Measurements from ENCODE around the gene PEX7. TPM values are rescaled to one million over a fixed set of nuclear protein-coding genes. Genes with fewer than 3 reads are reported as not detected.

The PEX7 gene
- total RNA-seq, 1 donor from 2014 or later = 6.8 TPM

DNA sequence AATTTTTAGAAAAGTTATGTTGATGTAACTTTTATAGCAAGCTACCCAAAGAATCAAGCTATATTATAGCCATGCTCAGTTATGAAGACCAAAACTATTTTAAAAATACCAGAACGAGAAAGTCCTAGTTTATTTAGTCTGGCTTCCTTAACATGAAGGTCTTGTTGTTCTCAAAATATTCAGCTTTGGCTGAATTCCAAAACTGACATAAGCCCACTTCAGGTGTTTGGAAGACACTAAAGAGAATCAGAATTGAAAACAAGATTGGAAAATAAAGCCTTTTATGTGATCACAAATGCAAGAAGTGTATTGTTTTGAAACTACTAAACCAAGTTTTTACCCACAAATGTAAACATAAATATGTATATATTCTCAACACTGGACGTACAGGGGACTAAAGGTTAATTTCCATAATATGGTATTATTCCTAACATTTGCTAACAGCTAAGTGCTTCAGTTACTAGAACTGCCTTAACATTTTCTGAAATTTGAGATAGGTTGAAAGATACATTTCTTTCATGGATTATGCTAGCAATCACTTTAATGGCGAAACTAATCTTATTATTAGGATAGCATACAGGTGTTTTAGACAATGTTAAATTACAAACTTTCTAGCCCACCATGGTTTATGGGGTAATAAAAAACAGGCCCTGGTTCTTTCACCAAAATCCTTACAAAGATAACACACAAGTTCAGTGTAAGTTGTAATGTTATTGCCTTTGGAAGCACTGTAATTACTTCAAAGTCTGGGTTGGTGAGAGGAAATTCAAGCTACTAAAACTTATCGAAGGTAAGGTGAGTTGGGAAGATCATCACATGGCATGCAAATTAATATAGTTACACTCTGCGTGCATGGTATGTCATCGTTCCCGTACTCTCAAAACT lies 31.7 kb upstream of the PEX7 start:
- peaks cover 58% of the 10 kb centered on the region for H3K4me1 Mint-ChIP-seq

GRCh38 chr6:136791296-136792094 lies 30.9 kb upstream of the PEX7 start:
- ATAC-seq (ENCODE audit: low read depth) (peak; percentile 8), DNase-seq (peak; percentile 47)
- H3K4me1 Mint-ChIP-seq = peaks cover 51% of the 10 kb centered on the region
- H3K27me3 Mint-ChIP-seq = no peaks in the 10 kb centered on the region
- H3K27ac Mint-ChIP-seq = peak overlapping the region; percentile 96
- CTCF ChIA-PET = interaction anchor here (0.8 to 5.5 kb wide), 51 partner anchors 8 to 1293 kb away, joined by 3 to 381 read pairs (median 7); partner anchors contain the start of genes BCLAF1, MAP7, PEX7 and SLC35D3
- peaks cover 18% of the 10 kb centered on the region for H3K36me3 Mint-ChIP-seq (ENCODE audit: low read depth)
- no peaks in the 10 kb centered on the region for H3K9me3 Mint-ChIP-seq
- intact Hi-C loops (cut with micrococcal nuclease) = loop anchor here (1.0 to 5.0 kb wide), 9 partner anchors 7 to 1294 kb away; partner anchors contain the start of genes AHI1 and BCLAF1
- H3K4me3 Mint-ChIP-seq = peak overlapping the region; percentile 97
- POLR2A ChIA-PET = interaction anchor here (0.5 to 6.3 kb wide), 22 partner anchors 9 to 560 kb away, joined by 3 to 119 read pairs (median 6); partner anchors contain the start of genes BCLAF1 and PEX7
- TF ChIP-seq, protein P1, sequence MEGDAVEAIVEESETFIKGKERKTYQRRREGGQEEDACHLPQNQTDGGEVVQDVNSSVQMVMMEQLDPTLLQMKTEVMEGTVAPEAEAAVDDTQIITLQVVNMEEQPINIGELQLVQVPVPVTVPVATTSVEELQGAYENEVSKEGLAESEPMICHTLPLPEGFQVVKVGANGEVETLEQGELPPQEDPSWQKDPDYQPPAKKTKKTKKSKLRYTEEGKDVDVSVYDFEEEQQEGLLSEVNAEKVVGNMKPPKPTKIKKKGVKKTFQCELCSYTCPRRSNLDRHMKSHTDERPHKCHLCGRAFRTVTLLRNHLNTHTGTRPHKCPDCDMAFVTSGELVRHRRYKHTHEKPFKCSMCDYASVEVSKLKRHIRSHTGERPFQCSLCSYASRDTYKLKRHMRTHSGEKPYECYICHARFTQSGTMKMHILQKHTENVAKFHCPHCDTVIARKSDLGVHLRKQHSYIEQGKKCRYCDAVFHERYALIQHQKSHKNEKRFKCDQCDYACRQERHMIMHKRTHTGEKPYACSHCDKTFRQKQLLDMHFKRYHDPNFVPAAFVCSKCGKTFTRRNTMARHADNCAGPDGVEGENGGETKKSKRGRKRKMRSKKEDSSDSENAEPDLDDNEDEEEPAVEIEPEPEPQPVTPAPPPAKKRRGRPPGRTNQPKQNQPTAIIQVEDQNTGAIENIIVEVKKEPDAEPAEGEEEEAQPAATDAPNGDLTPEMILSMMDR (IDR thresholded peaks at IDR 0.05) = no peak

More for the DNA sequence above, 31.7 kb upstream of the PEX7 start:
- no peaks in the 10 kb centered on the region for H3K9me3 Mint-ChIP-seq
- TF ChIP-seq, protein P1 (IDR thresholded peaks at IDR 0.05) = no peak
- peak overlapping the region; percentile 96 for H3K27ac Mint-ChIP-seq
- H3K27me3 Mint-ChIP-seq = no peaks in the 10 kb centered on the region
- intact Hi-C loops (cut with micrococcal nuclease) = loop anchor here (5.0 kb wide), 1 partner anchor 1293 kb away; the partner anchor contains the start of gene AHI1
- no peak for ATAC-seq (ENCODE audit: low read depth)
- no peak for DNase-seq
- peak overlapping the region; percentile 97 for H3K4me3 Mint-ChIP-seq
- ChIA-PET POLR2A (interaction anchor here (0.6 to 6.3 kb wide), 12 partner anchors 18 to 501 kb away, joined by 3 to 119 read pairs (median 24); partner anchors contain the start of genes BCLAF1 and PEX7), CTCF (interaction anchor here (0.7 to 5.5 kb wide), 6 partner anchors 18 to 147 kb away, joined by 3 to 381 read pairs (median 38); no protein-coding TSS in a partner anchor)
- H3K36me3 Mint-ChIP-seq (ENCODE audit: low read depth) = peaks cover 18% of the 10 kb centered on the region

DNA sequence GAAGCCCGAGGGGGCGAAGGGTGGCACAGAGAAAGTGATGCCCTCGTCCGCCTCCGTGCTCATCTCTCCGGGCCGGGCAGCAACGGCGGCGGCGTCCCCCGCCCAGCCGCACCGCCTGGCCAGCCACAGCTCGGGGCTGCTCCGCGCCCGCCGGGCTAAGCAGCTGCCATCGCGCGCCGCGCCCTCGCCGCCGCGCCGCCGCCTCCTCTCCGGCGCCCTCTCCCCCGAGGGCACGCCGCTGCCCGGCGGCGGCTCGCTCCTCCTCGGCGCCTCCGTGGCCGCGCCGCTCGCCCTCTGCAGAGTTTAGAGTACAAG lies 30.3 kb upstream of the PEX7 start:
- H3K36me3 Mint-ChIP-seq (ENCODE audit: low read depth) = peaks cover 18% of the 10 kb centered on the region
- intact Hi-C loops (cut with micrococcal nuclease) = loop anchor here (1.0 to 5.0 kb wide), 9 partner anchors 8 to 1295 kb away; partner anchors contain the start of genes AHI1 and BCLAF1
- H3K9me3 Mint-ChIP-seq = no peaks in the 10 kb centered on the region

GRCh38 chr6:136792410-136793262 lies 29.8 kb upstream of the PEX7 start, which contains the start of gene MAP3K5:
MAP3K5 (minus strand) TSS chr6:136792477; CDS start chr6:136792157, 320 bp downstream.
- peaks cover 42% of the 10 kb centered on the region for H3K4me1 Mint-ChIP-seq
- DNase-seq (peak; percentile 91), ATAC-seq (ENCODE audit: low read depth) (peak; percentile 74)
- CTCF ChIA-PET = interaction anchor here (0.7 to 5.5 kb wide), 58 partner anchors 9 to 1294 kb away, joined by 3 to 381 read pairs (median 6); partner anchors contain the start of genes BCLAF1, MAP7, PEX7 and SLC35D3
- no peaks in the 10 kb centered on the region for H3K27me3 Mint-ChIP-seq
- TF ChIP-seq, protein P1 (IDR thresholded peaks at IDR 0.05) = no peak
- H3K36me3 Mint-ChIP-seq (ENCODE audit: low read depth) = peaks cover 18% of the 10 kb centered on the region
- peak within 1 kb of the TSS; percentile 96 for H3K27ac Mint-ChIP-seq
- intact Hi-C loops (cut with micrococcal nuclease) = loop anchor here (1.0 to 5.0 kb wide), 13 partner anchors 8 to 1295 kb away; partner anchors contain the start of genes AHI1, BCLAF1 and PEX7
- POLR2A ChIA-PET = interaction anchor here (0.5 to 6.3 kb wide), 29 partner anchors 10 to 1789 kb away, joined by 3 to 119 read pairs (median 6); partner anchors contain the start of genes BCLAF1 and PEX7
- no peaks in the 10 kb centered on the region for H3K9me3 Mint-ChIP-seq
- H3K4me3 Mint-ChIP-seq = peak within 1 kb of the TSS; percentile 97

More for the DNA sequence above, 30.3 kb upstream of the PEX7 start:
- DNase-seq (no peak), ATAC-seq (ENCODE audit: low read depth) (no peak)
- TF ChIP-seq, protein P1 (IDR thresholded peaks at IDR 0.05) = no peak
- Mint-ChIP-seq H3K4me1 (peaks cover 48% of the 10 kb centered on the region), H3K4me3 (peak overlapping the region; percentile 97), H3K27me3 (no peaks in the 10 kb centered on the region), H3K27ac (peak overlapping the region; percentile 96)
- ChIA-PET POLR2A (interaction anchor here (0.5 to 6.3 kb wide), 29 partner anchors 8 to 561 kb away, joined by 3 to 119 read pairs (median 6); partner anchors contain the start of genes BCLAF1 and PEX7), CTCF (interaction anchor here (0.8 to 5.5 kb wide), 54 partner anchors 8 to 1294 kb away, joined by 3 to 381 read pairs (median 6); partner anchors contain the start of genes BCLAF1, MAP7, PEX7 and SLC35D3)
